ENCODE data around the gene LRCH1.
"Not testable (repeated sequence)": the region's sequence is repeated elsewhere in the genome, so short reads cannot be mapped to it uniquely, and the experiment has no call there.

LRCH1 gene, protein sequence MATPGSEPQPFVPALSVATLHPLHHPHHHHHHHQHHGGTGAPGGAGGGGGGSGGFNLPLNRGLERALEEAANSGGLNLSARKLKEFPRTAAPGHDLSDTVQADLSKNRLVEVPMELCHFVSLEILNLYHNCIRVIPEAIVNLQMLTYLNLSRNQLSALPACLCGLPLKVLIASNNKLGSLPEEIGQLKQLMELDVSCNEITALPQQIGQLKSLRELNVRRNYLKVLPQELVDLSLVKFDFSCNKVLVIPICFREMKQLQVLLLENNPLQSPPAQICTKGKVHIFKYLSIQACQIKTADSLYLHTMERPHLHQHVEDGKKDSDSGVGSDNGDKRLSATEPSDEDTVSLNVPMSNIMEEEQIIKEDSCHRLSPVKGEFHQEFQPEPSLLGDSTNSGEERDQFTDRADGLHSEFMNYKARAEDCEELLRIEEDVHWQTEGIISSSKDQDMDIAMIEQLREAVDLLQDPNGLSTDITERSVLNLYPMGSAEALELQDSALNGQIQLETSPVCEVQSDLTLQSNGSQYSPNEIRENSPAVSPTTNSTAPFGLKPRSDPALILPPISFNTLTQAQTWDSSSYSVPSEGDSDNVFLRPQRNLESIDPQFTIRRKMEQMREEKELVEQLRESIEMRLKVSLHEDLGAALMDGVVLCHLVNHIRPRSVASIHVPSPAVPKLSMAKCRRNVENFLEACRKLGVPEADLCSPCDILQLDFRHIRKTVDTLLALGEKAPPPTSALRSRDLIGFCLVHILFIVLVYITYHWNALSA

GRCh38 chr13:46552889-46553520 lies at the start of gene LRCH1:
TSS of gene LRCH1 (plus strand) at chr13:46553170. CDS start at chr13:46553397, 227 bp downstream.
- peak; percentile 78 to 82 (median 82) for DNase-seq (ENCODE audit: low read depth in 3 of 3)

DNA sequence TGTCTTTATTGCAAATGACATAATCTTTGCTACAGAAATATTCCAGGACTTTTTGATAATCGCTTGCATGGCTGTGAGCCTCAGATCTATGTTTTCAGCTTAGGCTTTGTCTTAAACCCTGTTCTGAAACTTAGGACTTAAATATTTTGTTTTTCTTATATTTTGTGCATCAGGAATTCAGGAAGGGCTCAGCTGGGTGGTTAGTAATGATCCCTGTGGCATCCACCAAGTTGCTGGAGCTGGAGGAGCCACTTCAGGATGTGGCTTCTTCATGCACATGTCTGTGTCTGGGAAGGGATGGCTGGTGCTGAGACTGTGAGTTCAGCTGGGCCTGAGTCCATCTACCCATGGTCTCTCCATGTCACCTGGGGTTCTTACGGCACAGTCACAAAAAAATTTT lies 48.9 kb upstream of the LRCH1 start:
- DNase-seq (ENCODE audit: low read depth in 3 of 3), result no peak

GRCh38 chr13:46507981-46508380 lies 45.0 kb upstream of the LRCH1 start:
- no peak for DNase-seq (ENCODE audit: low read depth in 3 of 3)

GRCh38 chr13:46509981-46510380 lies 43.0 kb upstream of the LRCH1 start:
- no peak for DNase-seq (ENCODE audit: low read depth in 3 of 3)

DNA sequence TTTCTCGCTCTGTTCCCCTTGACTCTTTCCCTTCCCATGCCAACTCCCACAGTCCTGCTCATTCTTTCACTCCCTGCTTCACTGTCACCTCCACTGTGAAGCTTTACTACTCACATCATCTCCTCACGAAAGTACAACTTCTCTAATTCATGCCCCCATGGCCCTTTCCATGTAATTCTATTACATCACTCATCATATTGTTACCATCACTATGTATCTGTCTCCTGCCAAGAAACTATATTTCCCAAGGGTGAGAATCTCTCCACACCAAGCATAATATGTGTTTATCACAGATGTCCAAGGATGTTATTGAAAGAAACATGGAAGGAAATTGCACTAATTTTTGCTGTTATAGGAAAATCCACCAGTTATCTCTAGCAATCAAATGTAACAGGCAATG lies 37.2 kb upstream of the LRCH1 start:
- DNase-seq (ENCODE audit: low read depth in 3 of 3), result no peak

GRCh38 chr13:46516599-46517338 lies 36.2 kb upstream of the LRCH1 start:
- DNase-seq (ENCODE audit: low read depth in 3 of 3), result no peak

DNA sequence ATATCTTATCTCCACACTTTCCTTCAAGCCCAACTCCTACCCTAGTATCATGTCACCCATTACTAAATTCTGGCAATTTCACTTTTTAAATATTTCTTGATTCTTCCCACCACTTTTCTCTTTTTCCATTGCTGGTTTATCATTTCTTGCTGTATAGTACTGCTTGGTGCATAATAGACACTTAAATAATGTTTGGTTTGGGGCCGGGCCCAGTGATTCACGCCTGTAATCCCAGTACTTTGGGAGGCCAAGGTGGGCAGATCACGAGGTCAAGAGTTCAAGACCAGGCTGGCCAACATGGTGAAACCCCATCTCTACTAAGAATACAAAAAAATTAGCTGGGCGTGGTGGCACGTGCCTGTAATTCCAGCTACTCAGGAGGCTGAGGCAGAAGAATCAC lies 35.2 kb upstream of the LRCH1 start:
- DNase-seq (ENCODE audit: low read depth in 3 of 3), result not testable (repeated sequence)

- DNase-seq (ENCODE audit: low read depth in 3 of 3), result no peak
These were observed 33.8 kb upstream of the LRCH1 start for GRCh38 chr13:46519182-46519581.

DNA sequence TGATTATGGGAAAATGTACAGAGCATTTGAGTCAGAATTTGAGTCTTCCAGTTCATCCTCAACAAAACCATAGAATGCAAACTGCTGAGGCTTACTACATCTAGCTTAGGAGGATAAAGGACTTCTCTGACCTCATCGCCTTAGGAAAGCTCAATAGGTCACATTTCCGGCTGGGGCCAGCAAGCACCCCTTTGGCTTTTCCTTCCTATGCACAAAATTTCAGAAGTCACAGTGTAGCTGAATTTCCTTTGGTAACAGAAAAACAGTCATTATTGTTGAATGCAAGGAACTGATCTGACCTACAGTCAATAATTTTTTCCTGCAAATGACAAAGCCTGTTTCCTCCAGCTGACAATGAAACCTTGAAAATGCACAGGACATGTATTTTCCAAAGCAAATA lies 32.8 kb upstream of the LRCH1 start:
- DNase-seq (ENCODE audit: low read depth in 3 of 3), result no peak

GRCh38 chr13:46521486-46521885 lies 31.5 kb upstream of the LRCH1 start:
- DNase-seq (ENCODE audit: low read depth in 3 of 3), result no peak

- no peak for DNase-seq (ENCODE audit: low read depth in 3 of 3)
These were observed 30.8 kb upstream of the LRCH1 start for GRCh38 chr13:46521921-46522747.

DNA sequence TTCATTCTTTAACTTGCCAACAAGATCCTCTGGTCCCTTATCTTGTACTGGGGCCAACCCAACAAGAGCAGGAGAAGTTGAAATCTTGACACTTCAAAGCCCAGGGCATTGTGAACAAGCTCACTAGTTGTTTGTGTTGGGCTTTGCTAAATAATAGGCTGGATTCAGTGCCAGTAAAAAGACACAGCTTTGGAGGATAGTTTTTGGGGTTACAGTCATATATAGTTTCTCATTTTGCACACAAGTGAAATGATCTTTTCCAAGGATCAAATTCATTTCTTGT lies 30.3 kb upstream of the LRCH1 start:
- no peak for DNase-seq (ENCODE audit: low read depth in 3 of 3)

GRCh38 chr13:46523972-46524752 lies 28.8 kb upstream of the LRCH1 start:
- DNase-seq (ENCODE audit: low read depth in 3 of 3), result no peak

GRCh38 chr13:46526100-46526735 lies 26.8 kb upstream of the LRCH1 start:
- no peak for DNase-seq (ENCODE audit: low read depth in 3 of 3)

- DNase-seq (ENCODE audit: low read depth in 3 of 3), result no peak
These were observed 26.2 kb upstream of the LRCH1 start for GRCh38 chr13:46526740-46527139.

- DNase-seq (ENCODE audit: low read depth in 3 of 3), result no peak
These were observed 25.7 kb upstream of the LRCH1 start for GRCh38 chr13:46527237-46527636.

- DNase-seq (ENCODE audit: low read depth in 3 of 3), result no peak
These were observed 23.6 kb upstream of the LRCH1 start for GRCh38 chr13:46529216-46529919.

- DNase-seq (ENCODE audit: low read depth in 3 of 3), result no peak
These were observed 22.7 kb upstream of the LRCH1 start for GRCh38 chr13:46530084-46530935.

Measured in stimulated activated CD4-positive, alpha-beta T cell treated with anti-CD3 and anti-CD28 coated beads, TNF-alpha, amount 100 ng/mL, for 4 hours (primary cell).